ENCODE measurements around the gene NAT16.
"Not testable (repeated sequence)": the region's sequence is repeated elsewhere in the genome, so short reads cannot be mapped to it uniquely, and the experiment has no call there.

NAT16 gene

GRCh38 chr7:101180130-101180755 is at the start of gene NAT16:
NAT16 (minus strand) TSS chr7:101180293; CDS start chr7:101174807, 5,486 bp downstream.
- DNase-seq: no peak

GRCh38 chr7:101226721-101227120 is 46.6 kb upstream of the NAT16 start:
- no peak for DNase-seq

GRCh38 chr7:101225650-101226049 is 45.6 kb upstream of the NAT16 start:
- DNase-seq: no peak

GRCh38 chr7:101223528-101223927 is 43.4 kb upstream of the NAT16 start:
- no peak for DNase-seq

- no peak for DNase-seq
Observed at GRCh38 chr7:101222275-101222830, 42.3 kb upstream of the NAT16 start.

GRCh38 chr7:101220295-101220694 is 40.2 kb upstream of the NAT16 start:
- no peak for DNase-seq

- no peak for DNase-seq
Observed at GRCh38 chr7:101218236-101219125, 38.4 kb upstream of the NAT16 start.

- peak; percentile 98 for DNase-seq
Observed at GRCh38 chr7:101217388-101218235, 37.5 kb upstream of the NAT16 start, which contains the start of the genes PLOD3 and ZNHIT1. PLOD3 (minus strand) TSS chr7:101217581; CDS start chr7:101217274, 307 bp downstream. ZNHIT1 (plus strand) TSS chr7:101218165; CDS start chr7:101218196, 31 bp downstream.

- DNase-seq: no peak
Observed at GRCh38 chr7:101216860-101217387, 36.8 kb upstream of the NAT16 start.

GRCh38 chr7:101216001-101216859 is 36.1 kb upstream of the NAT16 start:
- DNase-seq: peak; percentile 23

- no peak for DNase-seq
Observed at GRCh38 chr7:101212014-101212413, 31.9 kb upstream of the NAT16 start.

GRCh38 chr7:101211501-101211900 is 31.4 kb upstream of the NAT16 start:
- DNase-seq: no peak

- no peak for DNase-seq
Observed at GRCh38 chr7:101210143-101210542, 30.1 kb upstream of the NAT16 start.

GRCh38 chr7:101208794-101209193 is 28.7 kb upstream of the NAT16 start:
- no peak for DNase-seq

- DNase-seq: no peak
Observed at GRCh38 chr7:101207459-101207858, 27.4 kb upstream of the NAT16 start.

GRCh38 chr7:101206665-101207042 is 26.6 kb upstream of the NAT16 start:
- DNase-seq: no peak

- DNase-seq: no peak
Observed at GRCh38 chr7:101205901-101206664, 26.0 kb upstream of the NAT16 start.

GRCh38 chr7:101203740-101204738 is 23.9 kb upstream of the NAT16 start:
- not testable (repeated sequence) for DNase-seq

- DNase-seq: no peak
Observed at GRCh38 chr7:101202603-101202918, 22.5 kb upstream of the NAT16 start.

Data from fibroblast of skin of right quadriceps (primary cell).